Liver (tissue), 9 donors: ENCODE data around the gene CTNNA2. TPM values are rescaled to one million over a fixed set of nuclear protein-coding genes. Genes with fewer than 3 reads are reported as not detected.

Experiments used
- DNase-seq: peaks from one replicate; pipeline ENCODE4 v3.0.0-alpha.2; 2017; ENCODE audit warnings: low spot score
- H3K27ac ChIP-seq, 2 donors: one replicate each; pipeline ENCODE4 v1.7.0; 2013; ENCODE audit warnings: inconsistent platforms in 2 of 2, low read length in 2 of 2, control low read depth in 1 of 2, low read depth in 1 of 2, mild to moderate bottlenecking in 1 of 2
- H3K27me3 ChIP-seq, 4 donors: one replicate each; pipeline versions ENCODE4 v1.6.1 to v1.7.0; 2013; ENCODE audit warnings: low read length in 3 of 4, inconsistent platforms in 1 of 4, mild to moderate bottlenecking in 1 of 4, moderate library complexity in 1 of 4; ENCODE audit not compliant: control insufficient read depth in 4 of 4, insufficient read depth in 4 of 4
- H3K36me3 ChIP-seq, 4 donors: one replicate each; pipeline versions ENCODE4 v1.6.1 to v1.7.0; 2013; ENCODE audit warnings: low read length in 3 of 4, mild to moderate bottlenecking in 3 of 4, low read depth in 1 of 4, moderate library complexity in 1 of 4; ENCODE audit not compliant: control insufficient read depth in 4 of 4, insufficient read depth in 3 of 4
- H3K4me1 ChIP-seq, 4 donors: one replicate each; pipeline versions ENCODE4 v1.6.1 to v1.7.0; 2013; ENCODE audit warnings: low read length in 3 of 4, mild to moderate bottlenecking in 3 of 4, moderate library complexity in 1 of 4; ENCODE audit not compliant: control insufficient read depth in 4 of 4, insufficient read depth in 4 of 4
- H3K4me3 ChIP-seq, 3 donors: one replicate each; pipeline versions ENCODE4 v1.6.1 to v1.7.0; 2013; ENCODE audit warnings: low read length in 3 of 3, control low read depth in 1 of 3, low read depth in 1 of 3, mild to moderate bottlenecking in 1 of 3
- H3K9ac ChIP-seq, 2 donors: one replicate each; pipeline ENCODE4 v1.7.0; 2013; ENCODE audit warnings: low read length in 2 of 2, mild to moderate bottlenecking in 2 of 2, moderate library complexity in 2 of 2, control low read depth in 1 of 2, low read depth in 1 of 2
- H3K9me3 ChIP-seq, 4 donors: one replicate each; pipeline versions ENCODE4 v1.6.1 to v1.7.0; 2013; ENCODE audit warnings: low read length in 3 of 4; ENCODE audit not compliant: control insufficient read depth in 4 of 4
- ATF3 ChIP-seq: IDR thresholded peaks from 2 replicates; pipeline ENCODE4 v1.6.1; 2016; ENCODE audit warnings: antibody characterized with exemption
- CTCF ChIP-seq: fragments of 150-350 bp; IDR thresholded peaks from 2 replicates; pipeline ENCODE4 v1.5.1; 2017; ENCODE audit warnings: improper control_type of control experiment, low read depth, low read length; ENCODE audit not compliant: missing input control
- FOXA1 ChIP-seq: IDR thresholded peaks from 2 replicates; pipeline ENCODE4 v1.6.1; 2016; ENCODE audit warnings: antibody characterized with exemption
- FOXA2 ChIP-seq: IDR thresholded peaks from 2 replicates; pipeline ENCODE4 v1.6.1; 2016; ENCODE audit warnings: antibody characterized with exemption
- HNF4A ChIP-seq, 2 donors: conservative IDR thresholded peaks; 2 replicates each; pipeline ENCODE4 v1.6.1; 2016; ENCODE audit warnings: antibody characterized with exemption in 2 of 2, mild to moderate bottlenecking in 2 of 2
- MAX ChIP-seq: IDR thresholded peaks from 2 replicates; pipeline ENCODE4 v1.6.1; 2016; ENCODE audit warnings: antibody characterized with exemption
- NR2F2 ChIP-seq: IDR thresholded peaks from 2 replicates; pipeline ENCODE4 v1.6.1; 2016; ENCODE audit warnings: antibody characterized with exemption
- RAD21 ChIP-seq, 2 donors: IDR thresholded peaks; 2 replicates each; pipeline ENCODE4 v1.6.1; 2016; ENCODE audit warnings: antibody characterized with exemption in 2 of 2, mild to moderate bottlenecking in 2 of 2
- REST ChIP-seq: IDR thresholded peaks from 2 replicates; pipeline ENCODE4 v1.6.1; 2016; ENCODE audit warnings: antibody characterized with exemption, mild to moderate bottlenecking
- RXRA ChIP-seq, 2 donors: IDR thresholded peaks; 2 replicates each; pipeline ENCODE4 v1.6.1; 2017 to 2018; ENCODE audit warnings: antibody characterized with exemption in 2 of 2, mild to moderate bottlenecking in 1 of 2
- ZBTB33 ChIP-seq: IDR thresholded peaks from 2 replicates; pipeline ENCODE4 v1.6.1; 2016; ENCODE audit warnings: antibody characterized with exemption
- WGBS: extraction: QIAGEN DNeasy Blood & Tissue Kit; methylation state at CpG from one replicate; pipeline ENCODE4 v1.1.7; 2013; 5-methylcytosine and 5-hydroxymethylcytosine counted together
- polyA plus RNA-seq, 2 donors: library from polyadenylated mRNA; stranded (reverse) in 1 of 2; unstranded in 1 of 2; fragments of 200-250 nt in 1 of 2; fragments of >200 nt in 1 of 2; fragmentation: Nextera tagmentation in 1 of 2; extraction: Ambion mirVana in 1 of 2; gene quantifications; one replicate each; pipeline versions ENCODE4 v1.2.1 to v1.2.3, GENCODE V29; 2013 to 2015
- total RNA-seq, 2 donors: library from RNA; depleted of rRNA; stranded (reverse); fragments of >200 nt; gene quantifications; one replicate each; pipeline ENCODE4 v1.2.3, GENCODE V29; 2014
- donor health status: healthy.
- donor health status: healthy.
- donor health status: healthy.
- donor health status: healthy.
- donor health status: healthy.

The CTNNA2 gene
- total and polyA plus RNA-seq, 4 donors: 0.05 TPM; not detected in 3

GRCh38 chr2:79695248-79695647 lies 182.4 kb downstream of the CTNNA2 start:
- H3K27me3 ChIP-seq: no peaks in the 10 kb centered on the region
- H3K9ac ChIP-seq: no peak overlapping the region
- TF ChIP-seq RXRA (IDR thresholded peaks at IDR 0.05) (no peak), ATF3 (no peak), NR2F2 (no peak), ZBTB33 (no peak), HNF4A (conservative IDR thresholded peaks at IDR 0.05) (no peak), RAD21 (IDR thresholded peaks at IDR 0.05) (no peak), MAX (no peak), REST (no peak), FOXA2 (no peak)
- H3K27ac ChIP-seq: no peak overlapping the region
- H3K4me3 ChIP-seq: no peak overlapping the region
- H3K36me3 ChIP-seq: no peaks in the 10 kb centered on the region
- DNase-seq: no peak
- no peaks in the 10 kb centered on the region for H3K4me1 ChIP-seq
- no peaks in the 10 kb centered on the region for H3K9me3 ChIP-seq

GRCh38 chr2:79697200-79697599 lies 184.3 kb downstream of the CTNNA2 start:
- H3K9ac ChIP-seq: no peak overlapping the region
- H3K27me3 ChIP-seq: no peaks in the 10 kb centered on the region
- no peak for DNase-seq
- TF ChIP-seq RXRA (IDR thresholded peaks at IDR 0.05) (no peak), ATF3 (no peak), FOXA1 (no peak), NR2F2 (no peak), REST (no peak), CTCF (no peak)
- H3K9me3 ChIP-seq: no peaks in the 10 kb centered on the region
- H3K36me3 ChIP-seq: no peaks in the 10 kb centered on the region
- WGBS: 85% methylated on average over 2 of the region's 2 CpGs
- no peak overlapping the region for H3K4me3 ChIP-seq
- no peak overlapping the region for H3K27ac ChIP-seq
- H3K4me1 ChIP-seq: no peaks in the 10 kb centered on the region
